IPS DF 19.7 (cell line): ENCODE data around the gene CCR7.

Source experiments
- DNase-seq: peaks from one replicate; pipeline ENCODE4 v3.0.0-alpha.2; 2013; ENCODE audit warnings: low read depth, low spot score

The CCR7 gene

DNA sequence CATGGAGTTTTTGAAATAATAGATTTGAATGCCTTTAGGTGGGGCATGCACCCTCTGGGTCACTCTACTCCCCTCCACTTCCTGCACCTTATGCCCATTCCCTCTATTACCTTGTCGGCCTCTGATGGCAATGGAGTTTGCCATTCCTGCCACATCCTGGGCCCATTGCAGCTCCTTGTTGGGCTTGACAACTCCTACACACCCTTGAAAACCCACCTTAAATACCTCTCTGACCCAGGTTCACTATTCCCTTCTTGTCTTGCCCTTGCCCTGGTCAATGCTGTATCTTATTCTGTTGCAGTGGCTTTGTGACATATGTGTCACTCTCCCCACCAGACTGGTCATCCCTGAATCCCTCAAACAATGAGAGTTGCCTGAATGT lies 2.4 kb downstream of the CCR7 start:
- DNase-seq: no peak

DNA sequence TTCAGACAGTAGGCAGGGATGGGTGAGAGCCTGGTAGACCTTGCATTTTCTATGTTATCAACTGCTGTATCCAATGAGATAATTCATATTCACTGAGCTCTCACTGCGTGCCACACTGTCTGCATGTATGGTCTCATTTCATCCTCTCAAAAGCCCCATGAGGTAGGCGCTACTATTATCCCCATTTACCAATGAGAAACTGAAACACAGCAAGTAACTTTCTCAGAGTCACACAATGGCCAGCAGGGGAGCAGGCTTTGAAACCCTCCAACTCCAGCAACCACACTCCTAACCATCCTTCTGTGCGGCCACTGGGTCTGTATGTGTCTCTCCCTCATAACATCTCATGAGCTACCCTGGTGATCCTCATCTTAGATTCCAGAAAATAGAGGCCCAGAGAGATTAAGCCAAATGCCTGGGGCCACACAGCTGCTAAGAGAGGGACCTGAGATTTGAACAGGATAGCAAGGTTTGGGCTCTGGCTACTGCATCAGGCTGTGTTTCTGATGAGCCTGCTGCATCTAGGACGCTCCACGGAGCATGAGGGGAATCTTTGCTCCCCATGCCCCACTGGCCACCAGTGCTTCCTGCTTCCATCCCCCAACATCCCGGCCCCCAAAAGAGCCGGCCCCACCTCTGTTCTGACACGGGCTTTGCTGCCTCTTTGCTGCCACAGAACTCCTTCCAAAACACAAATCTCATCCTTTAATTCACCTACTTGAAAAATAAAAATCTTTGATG lies 3.2 kb downstream of the CCR7 start:
- no peak for DNase-seq

DNA sequence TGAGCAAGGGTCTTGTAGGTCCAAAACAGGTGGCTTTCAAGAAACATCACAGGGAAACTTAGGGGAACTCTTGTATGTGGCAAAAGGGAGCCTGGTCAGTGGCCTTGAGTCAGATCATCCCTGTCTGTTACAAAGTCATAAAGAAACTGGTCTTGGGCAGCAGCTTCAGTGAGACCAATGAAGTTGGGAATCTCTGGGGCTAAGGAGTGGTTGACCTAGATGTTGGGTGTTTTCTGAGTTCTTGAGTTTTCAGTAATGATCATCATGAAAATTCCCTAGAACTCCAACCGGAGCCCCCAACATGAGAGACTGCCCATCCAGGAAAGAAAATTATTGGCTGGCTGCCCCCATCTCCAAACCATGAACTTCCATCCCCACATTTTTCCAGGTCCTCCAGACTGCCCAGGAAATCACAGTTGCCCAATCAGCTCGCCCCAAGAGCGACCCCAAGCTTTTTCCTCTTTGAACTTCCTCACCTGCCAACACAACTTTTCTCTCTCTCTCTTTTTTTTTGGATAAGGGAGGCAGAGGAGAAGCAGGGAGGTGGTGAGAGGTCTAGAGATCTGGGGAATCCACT lies 3.9 kb downstream of the CCR7 start:
- DNase-seq: no peak

DNA sequence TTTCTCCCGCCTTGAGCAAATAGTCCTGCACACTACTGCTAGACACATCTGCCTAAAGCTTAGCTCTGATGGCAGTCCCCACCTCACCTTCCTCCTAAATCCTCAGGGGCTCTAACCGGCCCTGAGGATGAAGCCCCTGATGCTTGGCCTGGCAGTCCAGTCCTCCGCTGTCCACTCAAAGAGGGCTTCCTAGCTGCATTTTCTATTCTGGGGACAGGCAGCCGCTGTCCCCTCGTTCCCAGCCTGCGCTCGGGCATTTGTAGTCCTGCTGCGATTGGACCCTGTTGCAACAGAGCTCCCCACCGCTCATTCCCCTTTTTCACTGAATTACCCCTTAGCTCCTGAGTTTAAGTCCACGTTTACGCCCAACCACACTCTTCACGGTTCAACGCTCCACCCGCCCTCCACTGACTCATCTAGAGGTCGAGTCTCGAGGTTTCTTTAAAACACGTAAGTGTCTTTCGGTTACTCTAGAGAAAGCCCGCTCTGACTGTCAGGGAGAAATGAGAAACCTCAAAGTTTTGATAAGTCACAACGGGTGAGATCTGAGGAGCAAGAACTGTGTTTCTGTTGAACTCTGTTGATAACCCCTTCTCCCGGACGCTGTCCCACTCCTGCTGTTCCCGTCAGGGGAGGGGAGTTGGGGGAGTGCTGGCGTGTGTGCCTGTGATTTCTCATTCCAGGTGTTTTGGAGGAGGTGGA lies 4.5 kb downstream of the CCR7 start:
- DNase-seq: no peak

DNA sequence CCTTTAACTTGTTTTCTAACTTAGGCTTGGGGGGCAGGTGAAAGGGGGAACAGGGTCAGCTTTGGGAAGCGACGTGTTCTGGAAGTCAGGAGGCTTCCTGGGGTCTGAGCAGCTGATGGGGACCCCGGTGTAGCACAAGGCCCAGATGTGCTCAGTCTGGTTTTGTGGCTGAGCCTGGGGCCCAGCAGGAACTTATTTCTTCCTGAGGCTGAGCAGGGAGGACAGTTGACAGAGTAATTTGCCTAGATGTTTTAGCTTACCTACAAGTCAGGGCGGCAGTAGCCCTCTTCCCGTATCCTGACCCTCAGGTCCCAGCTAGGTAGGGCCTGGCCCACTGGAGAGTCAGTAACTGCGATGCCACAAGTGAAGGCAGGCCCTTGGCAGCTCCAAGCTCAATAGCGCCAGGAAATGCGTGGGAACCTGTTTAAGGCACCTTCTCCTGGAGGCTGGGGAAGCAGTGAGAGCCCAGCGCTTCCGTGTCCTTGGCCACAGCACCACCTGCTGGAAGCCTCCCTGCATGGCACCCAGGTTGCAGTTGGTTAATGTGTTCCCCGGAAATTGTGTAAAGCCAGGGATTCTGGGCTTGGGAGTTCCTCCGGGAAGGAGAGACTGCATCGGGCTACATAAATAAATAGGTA lies 5.2 kb downstream of the CCR7 start:
- DNase-seq: peak; percentile 75

DNA sequence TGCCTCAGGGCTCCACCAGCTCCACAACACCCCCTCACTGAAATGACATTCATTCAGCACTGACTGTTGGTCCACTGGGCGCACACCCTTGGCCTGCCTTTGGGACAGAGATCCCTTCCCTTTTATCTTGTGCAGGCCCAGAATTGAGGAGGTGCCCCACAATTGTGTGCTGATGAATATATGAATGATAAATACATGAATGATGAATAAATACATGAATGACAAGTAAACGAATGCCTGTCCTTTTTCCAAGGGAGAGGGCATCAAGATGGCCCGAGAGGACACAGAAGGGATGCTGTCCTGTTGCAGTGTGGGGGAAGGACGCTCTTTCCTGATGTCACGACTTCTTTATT lies 5.7 kb downstream of the CCR7 start:
- DNase-seq: no peak

DNA sequence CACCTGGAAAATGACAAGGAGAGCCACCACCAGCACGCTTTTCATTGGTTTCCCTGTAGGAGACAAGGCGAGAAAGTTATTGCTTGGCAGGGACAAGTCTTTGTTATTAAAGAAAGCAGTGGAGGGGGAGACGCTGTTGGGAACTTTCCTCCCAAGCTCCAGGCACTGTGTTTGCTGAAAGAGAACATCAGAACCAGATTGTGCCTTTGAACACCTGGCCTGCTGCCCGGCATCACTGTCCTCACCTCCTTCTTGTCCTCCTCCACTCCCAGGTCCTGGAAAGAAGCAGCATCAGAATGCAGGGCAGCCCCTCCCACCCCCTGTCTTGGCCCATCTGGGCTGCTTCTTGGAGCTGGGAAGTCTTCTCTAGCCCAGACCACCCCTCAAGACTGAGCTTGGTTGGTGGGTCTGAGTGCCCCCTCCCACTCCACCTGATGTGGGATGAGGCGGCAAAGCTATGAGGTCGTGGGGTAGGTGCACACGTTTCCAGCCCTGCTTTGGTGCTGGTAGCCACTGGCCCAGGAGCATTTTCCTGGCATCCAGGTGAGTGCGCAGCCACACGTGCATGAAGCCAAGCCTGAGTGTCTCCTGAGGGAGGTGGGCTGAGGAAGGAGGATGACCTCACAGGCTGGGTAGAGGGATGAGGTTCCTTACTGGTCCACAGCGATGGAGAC lies 6.2 kb downstream of the CCR7 start:
- DNase-seq: no peak

DNA sequence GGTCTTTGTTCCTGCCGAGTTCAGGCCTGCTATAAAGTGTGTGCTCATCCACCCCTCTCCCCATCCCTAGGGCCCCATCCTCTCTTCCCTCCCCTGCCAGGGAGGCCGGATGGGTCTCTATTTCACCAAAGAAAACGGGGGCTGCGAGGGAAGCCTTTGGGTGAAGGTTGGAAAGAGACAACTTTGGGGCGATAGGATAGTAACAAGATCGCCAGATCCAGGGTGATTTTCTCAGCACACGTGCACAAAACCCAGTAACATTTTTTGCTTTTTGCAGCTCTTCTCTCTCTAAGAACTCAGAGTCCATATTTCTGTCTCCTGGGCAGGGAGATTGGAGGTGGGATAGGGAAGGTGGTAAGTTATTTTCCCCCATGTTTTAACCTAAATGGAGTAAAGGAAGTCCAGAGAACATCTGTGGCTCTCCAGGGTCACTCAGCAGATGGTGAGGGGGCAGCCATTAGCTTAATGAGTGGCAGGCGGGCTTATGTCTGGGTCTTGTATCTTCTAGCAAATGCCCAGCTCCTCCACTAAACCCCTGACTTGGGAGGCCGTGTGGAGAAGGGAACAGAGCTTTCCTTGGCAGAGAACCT lies 6.9 kb downstream of the CCR7 start:
- DNase-seq: no peak

DNA sequence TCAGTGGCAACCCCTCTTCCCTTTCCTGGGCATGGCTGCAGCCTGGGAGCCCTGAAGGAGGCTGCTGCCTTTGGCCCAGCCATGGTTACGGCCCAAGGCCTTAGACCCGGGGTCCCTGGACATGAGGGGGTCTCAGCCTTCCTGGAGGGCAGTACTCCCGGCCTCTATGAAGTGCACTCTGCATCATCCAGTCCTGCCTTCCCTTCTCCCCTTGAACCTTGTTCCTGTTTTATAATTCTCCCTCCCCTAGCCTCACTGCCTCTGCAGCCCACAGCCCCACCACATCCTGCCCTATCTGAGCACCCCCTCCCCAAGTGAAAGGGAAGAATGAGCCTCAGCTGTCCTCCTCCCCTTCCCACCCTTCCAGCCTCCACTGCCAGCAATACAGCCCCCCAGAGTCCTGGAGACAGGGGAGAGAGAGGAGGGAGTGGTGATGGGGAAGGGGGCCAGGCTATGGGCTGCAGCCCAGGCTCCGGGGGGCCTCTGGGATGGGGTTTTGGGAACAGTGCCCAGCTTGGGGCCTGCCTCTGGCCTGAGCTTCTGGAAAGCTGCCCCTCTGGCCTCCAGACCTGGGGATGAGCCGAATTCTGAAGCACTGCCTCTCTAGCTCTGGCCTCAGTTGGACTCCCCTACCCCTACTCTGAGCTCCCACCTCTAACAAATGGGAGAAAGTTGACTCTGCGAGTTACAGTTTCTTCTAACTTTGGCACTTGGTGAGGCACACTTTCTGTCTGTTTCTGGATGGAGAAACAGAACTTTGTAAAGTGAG lies 7.6 kb downstream of the CCR7 start:
- DNase-seq: no peak

DNA sequence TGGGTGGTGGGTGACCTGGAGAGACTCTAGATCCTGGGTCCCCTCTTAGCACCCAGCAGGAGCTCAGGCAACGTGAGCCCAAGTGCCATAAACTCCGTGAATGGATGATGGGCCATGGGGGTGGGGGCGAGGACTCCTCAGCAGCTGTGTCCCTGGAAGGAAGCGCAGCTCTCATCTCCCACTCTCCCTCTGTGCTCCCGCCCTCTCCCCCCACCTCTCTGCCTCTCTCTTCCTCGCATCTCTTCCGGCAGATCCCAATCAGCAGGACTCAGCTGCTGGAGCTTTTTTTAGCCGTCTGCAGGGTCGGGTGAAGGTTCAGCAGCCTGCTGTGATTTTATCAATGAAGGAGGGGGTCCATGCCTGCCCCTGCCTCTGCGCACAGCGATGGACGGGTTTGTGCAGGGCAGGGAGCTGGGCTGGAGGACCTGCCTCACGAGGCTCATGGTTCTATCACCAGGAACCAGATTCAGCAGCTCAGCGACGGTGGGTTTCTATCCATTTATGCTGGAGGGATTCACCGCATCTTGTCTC lies 8.3 kb downstream of the CCR7 start:
- DNase-seq: no peak

DNA sequence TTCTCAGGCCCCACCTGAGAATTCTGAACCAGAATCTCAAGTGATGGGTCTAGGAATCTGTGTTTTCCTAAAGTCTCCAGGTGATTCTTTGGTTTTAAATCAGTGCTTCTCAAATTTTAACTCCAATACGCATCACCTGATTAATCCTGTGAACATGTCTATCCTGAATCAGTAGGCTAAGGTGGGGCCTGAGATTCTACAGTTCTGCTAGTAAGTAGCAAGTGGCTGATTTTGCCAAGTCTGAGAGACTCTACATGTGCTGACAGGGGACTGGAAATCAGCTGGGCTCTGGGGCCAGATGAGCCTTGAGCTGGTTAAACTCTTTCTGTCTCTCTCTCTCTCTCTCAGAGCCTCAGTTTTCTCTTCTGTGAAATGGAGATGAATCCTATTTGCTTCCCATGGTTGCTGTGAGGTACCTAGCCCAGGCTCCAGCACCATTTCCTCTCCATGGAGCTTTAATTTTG lies 9.0 kb downstream of the CCR7 start:
- no peak for DNase-seq

DNA sequence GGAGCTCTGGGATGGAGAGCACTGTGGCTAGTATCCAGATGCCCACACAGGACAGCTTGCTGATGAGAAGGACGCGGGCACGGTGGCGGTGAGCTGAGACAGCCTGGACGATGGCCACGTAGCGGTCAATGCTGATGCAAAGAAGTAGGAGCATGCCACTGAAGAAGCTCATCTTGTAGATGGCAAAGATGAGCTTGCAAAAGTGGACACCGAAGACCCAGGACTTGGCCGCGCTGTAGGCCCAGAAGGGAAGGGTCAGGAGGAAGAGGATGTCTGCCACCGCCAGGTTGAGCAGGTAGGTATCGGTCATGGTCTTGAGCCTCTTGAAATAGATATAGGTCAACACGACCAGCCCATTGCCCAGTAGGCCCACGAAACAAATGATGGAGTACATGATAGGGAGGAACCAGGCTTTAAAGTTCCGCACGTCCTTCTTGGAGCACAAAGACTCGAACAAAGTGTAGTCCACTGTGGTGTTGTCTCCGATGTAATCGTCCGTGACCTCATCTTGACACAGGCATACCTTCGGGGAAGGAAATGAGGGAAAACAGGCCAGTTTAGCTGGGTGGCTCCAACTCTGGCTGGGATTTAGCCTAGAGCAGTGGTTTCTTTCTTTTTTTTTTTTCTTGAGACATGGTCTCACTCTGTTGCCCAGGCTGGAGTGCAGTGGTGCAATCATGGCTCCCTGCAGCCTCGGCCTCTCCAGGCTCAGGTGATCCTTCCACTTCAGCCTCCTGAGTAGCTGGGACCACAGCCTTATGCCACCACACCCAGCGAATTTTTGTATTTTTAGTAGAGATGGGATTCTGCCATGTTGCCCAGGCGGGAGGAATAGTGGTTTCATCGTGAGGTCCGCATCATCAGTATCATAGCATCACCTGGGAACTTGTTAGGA lies 9.7 kb downstream of the CCR7 start:
- DNase-seq: no peak

DNA sequence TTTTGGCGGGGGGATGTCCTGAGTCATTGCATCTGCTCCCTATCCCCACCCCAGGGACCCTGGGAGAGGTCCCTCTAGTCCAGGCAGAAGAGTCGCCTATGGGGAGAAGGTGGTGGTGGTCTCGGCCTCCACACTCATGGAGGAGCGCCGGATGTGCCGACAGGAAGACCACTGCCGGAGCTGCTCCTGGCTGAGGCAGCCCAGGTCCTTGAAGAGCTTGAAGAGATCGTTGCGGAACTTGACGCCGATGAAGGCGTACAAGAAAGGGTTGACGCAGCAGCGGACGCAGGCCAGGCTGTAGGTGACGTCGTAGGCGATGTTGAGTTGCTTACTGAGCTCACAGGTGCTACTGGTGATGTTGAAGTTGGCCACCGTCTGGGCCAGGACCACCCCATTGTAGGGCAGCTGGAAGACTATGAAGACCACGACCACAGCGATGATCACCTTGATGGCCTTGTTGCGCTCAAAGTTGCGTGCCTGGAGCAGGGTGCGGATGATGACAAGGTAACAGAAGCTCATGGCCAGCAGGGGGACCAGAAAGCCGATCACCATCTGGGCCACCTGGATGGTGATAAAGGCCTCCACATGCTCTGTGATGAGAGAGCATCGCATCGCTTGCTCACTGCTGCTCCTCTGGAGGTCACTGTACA lies 10.5 kb downstream of the CCR7 start:
- DNase-seq: no peak

DNA sequence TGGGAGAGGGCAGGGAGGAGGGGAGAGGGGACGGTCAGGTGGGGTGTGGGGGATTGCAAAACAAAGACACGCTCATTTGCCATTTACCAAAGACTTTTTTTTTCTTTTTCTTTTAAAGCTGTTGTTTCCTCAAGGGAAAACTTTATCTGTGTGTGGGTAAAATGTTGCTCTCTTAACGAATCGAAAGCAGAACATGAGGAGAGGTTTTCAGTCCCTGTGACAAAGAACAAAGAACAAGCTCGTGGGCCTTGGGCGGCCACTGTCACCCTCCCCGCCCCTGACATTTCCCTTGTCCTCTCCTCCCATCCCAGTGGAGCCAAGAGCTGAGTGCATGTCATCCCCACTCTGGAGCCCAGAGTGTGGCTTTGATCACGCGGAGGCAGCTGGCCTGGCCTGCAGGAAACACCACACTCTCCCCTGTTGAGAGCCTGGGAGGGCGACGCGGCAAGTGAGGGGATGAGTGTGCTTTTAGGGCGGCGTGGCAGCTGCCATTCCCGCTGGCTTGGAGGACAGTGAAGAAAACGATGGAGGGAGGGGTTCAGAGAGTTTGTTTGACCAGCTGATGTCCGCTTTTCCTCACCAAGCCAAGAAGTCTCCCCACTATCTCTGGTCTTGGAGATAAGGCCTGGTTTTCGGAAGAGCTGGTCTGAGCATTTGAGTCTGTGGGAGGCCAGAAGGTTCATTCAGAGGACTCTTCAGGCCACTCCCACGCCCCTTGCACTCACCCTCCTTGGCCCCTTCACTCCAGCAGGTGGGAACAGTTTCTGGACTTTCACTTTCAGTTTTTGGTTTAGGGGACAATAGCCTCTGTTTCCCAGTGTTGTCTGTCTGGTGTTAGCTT lies 11.4 kb downstream of the CCR7 start:
- DNase-seq: no peak

DNA sequence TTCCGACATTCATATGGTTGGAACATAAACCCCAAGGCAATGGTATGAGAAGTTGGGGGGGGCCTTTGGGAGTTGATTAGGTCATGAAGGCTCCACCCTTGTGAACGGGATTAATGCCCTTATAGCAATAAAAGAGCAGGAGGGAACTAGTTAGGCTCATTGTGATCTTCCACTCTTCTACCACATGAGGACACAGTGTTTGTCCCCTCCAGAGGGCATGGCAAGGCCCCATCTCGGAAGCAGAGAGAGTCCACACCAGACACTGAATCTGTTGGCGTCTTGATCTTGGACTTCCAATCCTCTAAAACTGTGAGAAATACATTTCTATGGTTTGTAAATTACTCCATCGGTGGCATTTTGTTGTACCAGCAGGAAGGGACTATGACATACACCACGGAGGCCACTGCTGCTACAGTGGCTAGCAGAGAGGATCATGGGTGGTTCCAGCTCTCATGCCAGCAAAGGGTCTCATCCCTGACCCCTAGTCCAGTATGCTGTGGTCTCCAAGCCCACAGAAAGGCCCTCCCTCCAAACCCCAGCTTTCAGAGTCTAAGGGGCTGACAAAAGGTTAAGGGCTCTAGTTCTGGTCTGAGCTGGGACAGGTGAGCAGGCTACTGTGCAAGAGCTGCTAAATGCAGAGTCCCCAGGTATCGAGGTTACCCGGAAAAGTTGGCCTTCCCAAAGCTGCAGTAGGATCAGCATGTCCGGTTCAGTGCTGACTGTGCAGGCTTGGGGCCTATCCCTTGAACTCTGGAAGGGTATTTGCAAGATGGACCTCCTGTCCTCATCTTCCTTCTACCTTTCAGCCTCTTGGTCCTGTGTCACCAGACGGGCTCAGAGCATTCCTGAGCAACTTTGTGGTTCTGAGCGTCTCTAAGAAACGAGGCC lies 12.2 kb downstream of the CCR7 start:
- no peak for DNase-seq

DNA sequence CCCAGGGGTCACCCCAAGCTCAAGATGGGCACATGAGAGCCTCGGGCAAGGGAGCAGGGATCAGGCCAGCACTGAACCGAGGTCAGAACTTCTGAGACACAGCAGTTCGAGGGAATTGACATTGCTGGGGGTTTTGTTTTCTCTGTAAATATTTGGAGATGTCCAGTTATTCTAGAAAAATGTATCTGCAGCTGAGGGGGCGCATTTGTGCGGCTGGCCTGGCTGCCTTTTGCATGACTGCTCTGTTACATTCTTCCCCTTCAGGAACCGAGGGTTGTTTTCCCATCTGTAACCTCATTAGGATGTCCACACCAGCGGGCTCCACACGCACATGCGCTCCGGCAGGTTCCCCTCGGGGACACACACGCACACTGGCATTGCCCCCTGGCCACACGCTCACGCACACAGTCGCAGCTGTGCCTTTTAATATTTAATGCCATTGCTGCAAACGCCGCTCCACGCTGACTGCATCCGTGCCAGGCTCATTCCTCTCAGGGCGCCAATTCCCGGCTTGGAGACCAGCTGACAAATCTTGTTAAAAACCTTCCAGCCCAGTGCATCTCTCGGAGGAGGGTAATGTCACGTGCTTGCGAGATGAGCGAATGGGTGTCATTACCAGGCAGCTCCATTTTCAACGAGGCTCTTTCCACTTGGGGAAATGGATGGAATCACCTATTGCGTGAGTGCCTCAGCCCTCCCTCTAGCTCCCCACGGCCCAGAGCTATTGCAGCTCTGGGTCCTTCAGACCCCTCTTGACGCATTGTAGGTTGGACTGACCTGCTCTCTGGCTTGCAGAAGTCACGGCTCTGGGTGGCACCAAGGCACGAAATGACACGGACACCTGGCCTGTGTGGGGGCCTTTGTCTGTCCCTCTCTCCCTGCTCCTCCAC lies 13.1 kb downstream of the CCR7 start:
- DNase-seq: no peak
